T-cell (primary cell): ENCODE measurements around the gene CYS1. TPM values are rescaled to one million over a fixed set of nuclear protein-coding genes. Genes with fewer than 3 reads are reported as not detected.

Experiments
- ATAC-seq, 4 experiments: fragments of 200-7000 bp in 3 of 4; fragments of 150-1000 bp in 1 of 4; cut with Tn5 transposase; replicated peaks in 1 of 4; 1 replicate in 3 of 4; 2 replicates in 1 of 4; pipeline ENCODE4 v1.10.0; 2021; ENCODE audit warnings: moderate library complexity in 3 of 4, mild to moderate bottlenecking in 2 of 4, moderate number of reproducible peaks in 1 of 4
- CTCF ChIA-PET, 2 donors: fragments of 300-600 bp; sonication (Branson Sonifier 250); formaldehyde crosslinking; loops; one replicate each; lab custom pipeline; 2022; ENCODE audit warnings: antibody characterized with exemption in 2 of 2; lab: Charles Lee
- POLR2A ChIA-PET, 2 donors: fragments of 300-600 bp; sonication (Branson Sonifier 250); formaldehyde crosslinking; loops; one replicate each; lab custom pipeline; 2022; ENCODE audit warnings: antibody characterized with exemption in 2 of 2; lab: Charles Lee
- DNase-seq, 35 experiments: peaks; one replicate each; pipeline versions ENCODE4 v3.0.0 to v3.0.0-alpha.2; 2013 to 2023
- H3K27ac ChIP-seq: one replicate; pipeline ENCODE4 v1.5.1; 2013; ENCODE audit warnings: low read length
- H3K27me3 ChIP-seq, 2 experiments: replicated peaks in 1 of 2; 1 replicate in 1 of 2; 2 replicates in 1 of 2; pipeline versions ENCODE4 v1.6.1 to v1.7.0; 2013; ENCODE audit warnings: low read length in 1 of 2, mixed read lengths in 1 of 2; ENCODE audit not compliant: control insufficient read depth in 2 of 2, insufficient read depth in 2 of 2; ENCODE audit errors: extremely low read depth in 1 of 2
- H3K36me3 ChIP-seq, 2 donors: 1 replicate in 1 of 2; 2 replicates in 1 of 2; pipeline versions ENCODE4 v1.6.1 to v1.7.0; 2013; ENCODE audit warnings: low read length in 1 of 2; ENCODE audit not compliant: control insufficient read depth in 2 of 2, insufficient read depth in 1 of 2; ENCODE audit errors: extremely low read depth in 1 of 2
- H3K4me1 ChIP-seq, 2 experiments: 1 replicate in 1 of 2; 2 replicates in 1 of 2; pipeline versions ENCODE4 v1.6.1 to v1.7.0; 2013; ENCODE audit warnings: low read length in 2 of 2, mixed read lengths in 1 of 2; ENCODE audit not compliant: insufficient read depth in 2 of 2, control insufficient read depth in 1 of 2; ENCODE audit errors: extremely low read depth in 1 of 2
- H3K4me3 ChIP-seq, 2 donors: 1 replicate in 1 of 2; 2 replicates in 1 of 2; pipeline versions ENCODE4 v1.5.1 to v1.7.0; 2013; ENCODE audit warnings: mild to moderate bottlenecking in 2 of 2, low read length in 1 of 2, moderate library complexity in 1 of 2; ENCODE audit not compliant: control insufficient read depth in 1 of 2; ENCODE audit errors: extremely low read depth in 1 of 2
- H3K9me3 ChIP-seq: 2 replicates; pipeline ENCODE4 v1.7.0; 2013
- H3K27ac Mint-ChIP-seq, 2 donors: one replicate each; pipeline ENCODE4 v1.8.0; 2020 to 2021; ENCODE audit warnings: mild to moderate bottlenecking in 2 of 2, mixed read lengths in 2 of 2
- H3K27me3 Mint-ChIP-seq, 2 donors: one replicate each; pipeline ENCODE4 v1.8.0; 2021 to 2022; ENCODE audit warnings: mixed read lengths in 2 of 2
- H3K36me3 Mint-ChIP-seq: one replicate; pipeline ENCODE4 v1.8.0; 2021; ENCODE audit warnings: mixed read lengths
- H3K4me1 Mint-ChIP-seq, 3 donors: one replicate each; pipeline ENCODE4 v1.8.0; 2020 to 2022; ENCODE audit warnings: mixed read lengths in 3 of 3, mild to moderate bottlenecking in 1 of 3
- H3K4me3 Mint-ChIP-seq, 3 donors: one replicate each; pipeline ENCODE4 v1.8.0; 2020 to 2022; ENCODE audit warnings: mild to moderate bottlenecking in 3 of 3, mixed read lengths in 3 of 3, moderate library complexity in 3 of 3
- H3K9me3 Mint-ChIP-seq, 3 donors: one replicate each; pipeline ENCODE4 v1.8.0; 2020 to 2022; ENCODE audit warnings: mixed read lengths in 3 of 3
- WGBS: methylation state at CpG from one replicate; pipeline ENCODE4 v1.1.5; 2013; ENCODE audit warnings: missing lambda C conversion rate; ENCODE audit not compliant: insufficient coverage; 5-methylcytosine and 5-hydroxymethylcytosine counted together
- total RNA-seq, 35 experiments: library from RNA in 6 of 35; stranded (reverse) in 6 of 35; fragments of 120-200 nt in 1 of 35; gene quantifications; one replicate each; pipeline versions ENCODE4 v1.2.1 to v1.2.4 and lab custom pipeline; 2013 to 2026

CYS1 gene
- total RNA-seq, 5 donors from 2014 or later (not counting 1 experiment from before 2014, with no cell fraction given): not detected

GRCh38 chr2:10007921-10008808, 72.0 kb downstream of the CYS1 start:
- DNase-seq: no peak
- 70% methylated on average over 13 of the region's 22 CpGs for WGBS
- POLR2A ChIA-PET: no interaction called here

GRCh38 chr2:10007435-10007834, 72.8 kb downstream of the CYS1 start:
- ChIA-PET CTCF (no interaction called here), POLR2A (no interaction called here)
- ATAC-seq (no peak), DNase-seq (no peak)
- H3K36me3 Mint-ChIP-seq: no peaks in the 10 kb centered on the region
- peaks cover 0 to 1% (median 0%) of the 10 kb centered on the region in 3 donors for H3K4me1 Mint-ChIP-seq
- no peak overlapping the region for H3K4me3 Mint-ChIP-seq
- no peaks in the 10 kb centered on the region for H3K9me3 Mint-ChIP-seq
- H3K27ac Mint-ChIP-seq: no peak overlapping the region
- peaks cover 0 to 29% of the 10 kb centered on the region in 2 experiments for H3K27me3 ChIP-seq
- H3K36me3 ChIP-seq: no peaks in the 10 kb centered on the region
- WGBS: 74% methylated on average over 7 of the region's 9 CpGs
- H3K9me3 ChIP-seq: no peaks in the 10 kb centered on the region
- no peaks in the 10 kb centered on the region for H3K4me1 ChIP-seq
- no peak overlapping the region for H3K4me3 ChIP-seq
- H3K27me3 Mint-ChIP-seq: peaks cover 6 to 26% of the 10 kb centered on the region in 2 donors
- no peak overlapping the region for H3K27ac ChIP-seq

More at GRCh38 chr2:10007921-10008808, 72.0 kb downstream of the CYS1 start:
- no peak overlapping the region for H3K4me3 ChIP-seq
- H3K4me1 ChIP-seq: no peaks in the 10 kb centered on the region
- Mint-ChIP-seq H3K4me1 (peaks cover 0 to 1% (median 0%) of the 10 kb centered on the region in 3 donors), H3K36me3 (no peaks in the 10 kb centered on the region), H3K9me3 (no peaks in the 10 kb centered on the region), H3K27ac (no peak overlapping the region), H3K27me3 (peaks cover 6 to 26% of the 10 kb centered on the region in 2 donors), H3K4me3 (no peak overlapping the region)
- peaks cover 0 to 29% of the 10 kb centered on the region in 2 experiments for H3K27me3 ChIP-seq
- no peaks in the 10 kb centered on the region for H3K36me3 ChIP-seq
- CTCF ChIA-PET: interaction anchor here in 1 of 2 donors (1.5 kb wide), 1 partner anchor 24 kb away, joined by 5 read pairs; no protein-coding TSS in a partner anchor
- no peaks in the 10 kb centered on the region for H3K9me3 ChIP-seq
- ATAC-seq: no peak
- H3K27ac ChIP-seq: no peak overlapping the region

Other genes starting within 250 kb of the CYS1 start
- 10 to 100 TPM in 4 of 5 donors, 1 to 10 TPM in 1; 9.2 to 21.7 (median 15.2) TPM for gene TAF1B, start 236.9 kb downstream of the CYS1 start, total RNA-seq
- gene GRHL1, start 128.7 kb downstream of the CYS1 start, total RNA-seq: under 1 TPM; 0.07 to 0.61 (median 0.43) TPM
- 10 to 100 TPM in 3 of 5 donors, 1 to 10 TPM in 2; 6.8 to 36.3 (median 10.3) TPM for gene KLF11, start 36.9 kb downstream of the CYS1 start, total RNA-seq
- 10 to 100 TPM in 1 of 5 donors, 1 to 10 TPM in 4; 2.6 to 10.4 (median 3.0) TPM for gene RRM2, start 42.3 kb upstream of the CYS1 start, total RNA-seq
- gene HPCAL1, start 222.5 kb upstream of the CYS1 start, total RNA-seq: 10 to 100 TPM; 39.5 to 87.3 (median 83.2) TPM